ENCODE measurements around the gene PGAM1. TPM values are rescaled to one million over a fixed set of nuclear protein-coding genes. Genes with fewer than 3 reads are reported as not detected.
A peak's percentile ranks its signal among the peaks of the same experiment; 100 is the strongest.
"Not testable (repeated sequence)": the region's sequence is repeated elsewhere in the genome, so short reads cannot be mapped to it uniquely, and the experiment has no call there.

The PGAM1 gene
- total RNA-seq, 6 donors from 2014 or later = 55.5 to 184 (median 137) TPM

DNA sequence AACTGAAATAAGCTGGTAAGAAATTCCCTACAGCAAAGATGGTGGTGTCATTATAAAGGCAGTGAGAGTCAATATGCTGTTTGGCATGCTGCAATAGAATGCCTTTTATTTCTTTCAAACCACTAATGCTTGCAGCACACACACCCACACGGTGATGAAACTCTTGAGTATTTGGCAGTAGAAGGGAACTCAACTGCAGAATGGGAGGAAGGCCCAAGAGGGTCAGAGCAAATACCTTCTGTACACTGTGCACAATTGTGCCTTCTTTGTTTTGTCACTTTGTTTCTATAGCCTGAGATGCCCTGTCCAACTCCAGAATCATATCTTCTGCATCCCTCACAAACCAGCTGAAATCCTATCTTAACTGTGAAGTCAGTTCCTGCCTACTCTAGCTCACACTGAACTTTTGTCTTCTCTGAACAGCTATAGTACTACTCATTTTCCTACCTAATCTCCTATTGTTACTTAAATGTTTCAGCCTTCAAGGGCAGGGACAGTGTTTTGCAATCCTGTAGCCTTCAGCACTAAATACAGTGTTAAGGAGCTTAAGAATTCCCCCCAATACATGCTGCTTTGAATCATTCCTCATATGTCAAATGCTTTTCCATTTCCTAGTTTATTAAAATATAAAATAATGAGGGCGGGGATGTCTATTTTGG, 50.1 kb downstream of the PGAM1 start:
- peak overlapping the region; percentile 6 to 61 (median 30) for H3K27ac ChIP-seq
- no peaks in the 10 kb centered on the region for H3K9me3 ChIP-seq

DNA sequence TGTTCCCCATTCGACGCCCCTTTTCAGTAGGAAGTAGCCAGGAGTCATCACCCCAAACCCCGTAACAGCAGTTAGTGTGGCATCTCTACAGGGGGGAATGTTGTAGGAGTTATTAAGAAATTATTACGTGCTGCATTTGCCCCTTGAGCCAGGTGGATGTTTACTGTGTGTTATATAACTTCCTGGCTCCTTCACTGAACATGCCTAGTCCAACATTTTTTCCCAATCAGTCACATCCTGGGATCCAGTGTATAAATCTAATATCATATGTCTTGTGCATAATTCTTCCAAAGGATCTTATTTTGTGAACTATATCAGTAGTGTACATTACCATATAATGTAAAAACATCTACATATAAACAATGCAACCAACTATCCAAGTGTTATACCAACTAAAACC, 53.4 kb downstream of the PGAM1 start:
- Histone ChIP-seq H3K4me1 (peaks cover 0 to 41% (median 14%) of the 10 kb centered on the region in 4 donors), H3K36me3 (peaks cover 21 to 76% (median 48%) of the 10 kb centered on the region in 4 donors), H3K27ac (peak overlapping the region in 2 of 4 donors; percentile 15 to 22)
- H3K4me3 ChIP-seq; ATAC-seq (ENCODE audit: low FRiP score in 2 of 2); DNase-seq; H3K9me3 ChIP-seq; H3K27me3 ChIP-seq: not testable (repeated sequence)
- 73 to 85% methylated on average over 1 to 4 of the region's 4 CpGs for WGBS, 2 donors

More for the DNA sequence above, 50.1 kb downstream of the PGAM1 start:
- H3K36me3 ChIP-seq = peaks cover 35 to 95% (median 66%) of the 10 kb centered on the region in 4 donors
- WGBS, 2 donors = 69 to 70% methylated on average over 2 of the region's 2 CpGs
- peak; percentile 75 to 77 for ATAC-seq (ENCODE audit: low FRiP score in 2 of 2)
- no peak for TF ChIP-seq POLR2AphosphoS5 (IDR thresholded peaks at IDR 0.05)
- TF ChIP-seq POLR2A (IDR thresholded peaks at IDR 0.05) = no peak
- TF ChIP-seq, protein P1, sequence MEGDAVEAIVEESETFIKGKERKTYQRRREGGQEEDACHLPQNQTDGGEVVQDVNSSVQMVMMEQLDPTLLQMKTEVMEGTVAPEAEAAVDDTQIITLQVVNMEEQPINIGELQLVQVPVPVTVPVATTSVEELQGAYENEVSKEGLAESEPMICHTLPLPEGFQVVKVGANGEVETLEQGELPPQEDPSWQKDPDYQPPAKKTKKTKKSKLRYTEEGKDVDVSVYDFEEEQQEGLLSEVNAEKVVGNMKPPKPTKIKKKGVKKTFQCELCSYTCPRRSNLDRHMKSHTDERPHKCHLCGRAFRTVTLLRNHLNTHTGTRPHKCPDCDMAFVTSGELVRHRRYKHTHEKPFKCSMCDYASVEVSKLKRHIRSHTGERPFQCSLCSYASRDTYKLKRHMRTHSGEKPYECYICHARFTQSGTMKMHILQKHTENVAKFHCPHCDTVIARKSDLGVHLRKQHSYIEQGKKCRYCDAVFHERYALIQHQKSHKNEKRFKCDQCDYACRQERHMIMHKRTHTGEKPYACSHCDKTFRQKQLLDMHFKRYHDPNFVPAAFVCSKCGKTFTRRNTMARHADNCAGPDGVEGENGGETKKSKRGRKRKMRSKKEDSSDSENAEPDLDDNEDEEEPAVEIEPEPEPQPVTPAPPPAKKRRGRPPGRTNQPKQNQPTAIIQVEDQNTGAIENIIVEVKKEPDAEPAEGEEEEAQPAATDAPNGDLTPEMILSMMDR (IDR thresholded peaks at IDR 0.05) = no peak
- no peak for TF ChIP-seq EP300 (IDR thresholded peaks at IDR 0.05)
- DNase-seq = peak in 1 of 2 donors; percentile 41
- H3K4me3 ChIP-seq = no peak overlapping the region
- peaks cover 0 to 34% (median 8%) of the 10 kb centered on the region in 4 donors for H3K4me1 ChIP-seq
- no peaks in the 10 kb centered on the region for H3K27me3 ChIP-seq

GRCh38 chr10:97479939-97480338, 53.9 kb downstream of the PGAM1 start:
- H3K27ac ChIP-seq = peak overlapping the region in 1 of 4 donors; percentile 15
- 86 to 94% methylated on average over 9 of the region's 9 CpGs for WGBS, 2 donors
- no peaks in the 10 kb centered on the region for H3K9me3 ChIP-seq
- no peak overlapping the region for H3K4me3 ChIP-seq
- H3K27me3 ChIP-seq = no peaks in the 10 kb centered on the region
- ATAC-seq (ENCODE audit: low FRiP score in 2 of 2) (no peak), DNase-seq (no peak)
- H3K4me1 ChIP-seq = peaks cover 0 to 41% (median 14%) of the 10 kb centered on the region in 4 donors
- no peak for TF ChIP-seq POLR2AphosphoS5 (IDR thresholded peaks at IDR 0.05)
- TF ChIP-seq, protein P1 (IDR thresholded peaks at IDR 0.05) = no peak
- TF ChIP-seq EP300 (IDR thresholded peaks at IDR 0.05) = no peak
- no peak for TF ChIP-seq POLR2A (IDR thresholded peaks at IDR 0.05)
- peaks cover 18 to 74% (median 47%) of the 10 kb centered on the region in 4 donors for H3K36me3 ChIP-seq

DNA sequence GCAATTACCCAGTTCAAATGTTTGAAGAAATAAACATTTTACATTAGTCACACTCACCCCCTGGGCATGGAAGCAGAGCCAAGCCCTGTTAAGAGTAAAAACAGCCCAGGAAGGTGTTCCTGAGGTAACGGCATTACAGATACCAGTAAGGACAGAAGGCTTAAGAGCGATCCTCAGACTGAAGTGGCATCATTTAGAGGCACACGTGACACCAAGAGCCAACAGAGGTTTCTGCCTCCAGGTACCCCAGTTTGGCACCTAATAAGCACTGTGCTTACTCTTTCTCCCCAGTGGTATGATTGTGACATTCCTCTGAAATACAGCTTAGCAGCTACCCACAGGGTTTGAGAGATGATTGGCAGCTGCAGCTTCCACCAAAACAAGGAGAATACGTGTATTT, 55.1 kb downstream of the PGAM1 start:
- 68 to 89% methylated on average over 4 of the region's 4 CpGs for WGBS, 2 donors
- Histone ChIP-seq H3K9me3 (no peaks in the 10 kb centered on the region), H3K36me3 (peaks cover 18 to 73% (median 39%) of the 10 kb centered on the region in 4 donors), H3K27me3 (no peaks in the 10 kb centered on the region), H3K4me3 (no peak overlapping the region), H3K4me1 (peaks cover 0 to 35% (median 10%) of the 10 kb centered on the region in 4 donors), H3K27ac (peak overlapping the region in 3 of 4 donors; percentile 1 to 69 (median 59))
- ATAC-seq (ENCODE audit: low FRiP score in 2 of 2) (peak; percentile 28 to 80), DNase-seq (peak in 1 of 2 donors; percentile 73)
- TF ChIP-seq EP300 (IDR thresholded peaks at IDR 0.05) (peak in 1 of 4 donors; percentile 39), POLR2A (IDR thresholded peaks at IDR 0.05) (no peak), POLR2AphosphoS5 (IDR thresholded peaks at IDR 0.05) (no peak)
- TF ChIP-seq, protein P1 (IDR thresholded peaks at IDR 0.05) = no peak

DNA sequence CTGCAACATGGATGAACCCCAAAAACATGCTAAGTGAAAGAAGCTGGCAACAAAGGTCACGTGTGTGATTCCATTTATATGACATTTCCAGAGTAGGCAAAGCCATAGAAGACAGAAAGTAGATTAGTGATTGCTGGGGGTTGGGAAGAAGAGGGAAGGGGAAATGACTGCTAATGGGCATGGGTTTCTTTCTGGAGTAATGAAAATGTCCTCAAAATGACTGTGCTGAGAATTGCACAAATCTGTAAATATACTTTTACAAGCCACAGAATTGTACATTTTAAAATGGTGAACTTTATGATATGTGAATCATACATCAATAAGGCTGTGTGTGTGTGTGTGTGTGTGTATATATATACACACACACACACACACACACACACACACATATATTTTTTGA, 56.4 kb downstream of the PGAM1 start:
- no peak for TF ChIP-seq POLR2A (IDR thresholded peaks at IDR 0.05)
- TF ChIP-seq POLR2AphosphoS5 (IDR thresholded peaks at IDR 0.05) = no peak
- TF ChIP-seq, protein P1 (IDR thresholded peaks at IDR 0.05) = no peak
- no peak for TF ChIP-seq EP300 (IDR thresholded peaks at IDR 0.05)
- Histone ChIP-seq H3K4me1 (peaks cover 0 to 27% (median 8%) of the 10 kb centered on the region in 4 donors), H3K27ac (peak overlapping the region in 1 of 4 donors; percentile 59), H3K9me3 (no peaks in the 10 kb centered on the region), H3K4me3 (no peak overlapping the region), H3K36me3 (peaks cover 11 to 62% (median 27%) of the 10 kb centered on the region in 4 donors), H3K27me3 (no peaks in the 10 kb centered on the region)
- DNase-seq (no peak), ATAC-seq (ENCODE audit: low FRiP score in 2 of 2) (no peak)
- 86 to 91% methylated on average over 1 of the region's 1 CpG for WGBS, 2 donors

Small RNA genes within 50 kb of the gene (small RNA-seq; reads per million reads assigned to genes)
- gene RF00019 = 0 reads per million in 4 donors

Other genes with a start within 250 kb of the PGAM1 start
- 1 to 10 TPM in 1 of 6 donors, under 1 TPM in 4, not detected in 1; 0.30 to 1.6 (median 0.54) TPM for gene SLIT1, start 240.2 kb upstream of the PGAM1 start, total RNA-seq
- gene ARHGAP19, start 133.6 kb upstream of the PGAM1 start, total RNA-seq = 10 to 100 TPM in 3 of 6 donors, 1 to 10 TPM in 3; 3.8 to 19.9 (median 10.9) TPM
- gene FRAT1, start 106.9 kb upstream of the PGAM1 start, total RNA-seq = 10 to 100 TPM in 5 of 6 donors, 1 to 10 TPM in 1; 8.9 to 20.2 (median 15.4) TPM
- gene FRAT2, start 91.5 kb upstream of the PGAM1 start, total RNA-seq = 10 to 100 TPM; 19.0 to 33.3 (median 29.5) TPM
- 10 to 100 TPM; 20.4 to 38.2 (median 28.9) TPM for gene RRP12, start 24.9 kb upstream of the PGAM1 start, total RNA-seq
- gene EXOSC1, start 19.8 kb downstream of the PGAM1 start, total RNA-seq = 10 to 100 TPM; 19.5 to 30.4 (median 28.1) TPM
- 10 to 100 TPM; 40.0 to 84.7 (median 60.1) TPM for gene ZDHHC16, start 20.0 kb downstream of the PGAM1 start, total RNA-seq
- 100 to 1,000 TPM in 1 of 6 donors, 10 to 100 TPM in 5; 62.5 to 148 (median 77.0) TPM for gene MMS19, start 72.2 kb downstream of the PGAM1 start, total RNA-seq
- gene UBTD1, start 72.7 kb downstream of the PGAM1 start, total RNA-seq = 10 to 100 TPM; 40.6 to 93.1 (median 67.3) TPM
- 1 to 10 TPM in 3 of 6 donors, under 1 TPM in 2, not detected in 1; 0.67 to 2.4 (median 1.1) TPM for gene ANKRD2, start 146.6 kb downstream of the PGAM1 start, total RNA-seq
- gene HOGA1, start 158.2 kb downstream of the PGAM1 start, total RNA-seq = 1 to 10 TPM in 5 of 6 donors, under 1 TPM in 1; 0.39 to 4.2 (median 1.9) TPM
- gene C10orf62, start 163.5 kb downstream of the PGAM1 start, total RNA-seq = 1 to 10 TPM in 1 of 6 donors, under 1 TPM in 1, not detected in 4; 0.20 to 7.3 TPM
- gene MORN4, start 207.3 kb downstream of the PGAM1 start, total RNA-seq = 1 to 10 TPM; 1.3 to 7.7 (median 3.2) TPM
- gene PI4K2A, start 214.5 kb downstream of the PGAM1 start, total RNA-seq = 10 to 100 TPM; 22.0 to 34.4 (median 28.6) TPM

Data from upper lobe of left lung (tissue), 6 donors.